GM23338 (cell line): ENCODE measurements around the gene DMWD. TPM values are rescaled to one million over a fixed set of nuclear protein-coding genes. Genes with fewer than 3 reads are reported as not detected.
A peak's percentile ranks its signal among the peaks of the same experiment; 100 is the strongest.

ENCODE experiments used
- ATAC-seq: fragments of 200-7000 bp; cut with Tn5 transposase; 3 replicates; pipeline ENCODE4 v1.9.1; 2020
- DNase-seq: peaks from one replicate; pipeline ENCODE4 v3.0.0-alpha.2; 2015; ENCODE audit warnings: low spot score
- H2AFZ ChIP-seq: fragments of 200-600 bp; sonication (generic); 2 replicates; pipeline ENCODE4 v1.8.0; 2016; ENCODE audit warnings: antibody characterized with exemption, mild to moderate bottlenecking, moderate library complexity
- H3F3A ChIP-seq: fragments of 200-600 bp; sonication (generic); replicated peaks from 2 replicates; pipeline ENCODE4 v1.8.0; 2017; ENCODE audit warnings: antibody characterized with exemption, mixed run types, low read depth
- H3K27ac ChIP-seq: fragments of 200-600 bp; sonication (generic); 2 replicates; pipeline ENCODE4 v1.6.1; 2016; ENCODE audit warnings: low read depth
- H3K27me3 ChIP-seq: fragments of 200-600 bp; sonication (generic); 2 replicates; pipeline ENCODE4 v1.8.0; 2016; ENCODE audit warnings: mild to moderate bottlenecking, mixed run types, moderate library complexity; ENCODE audit not compliant: insufficient read depth
- H3K36me3 ChIP-seq: fragments of 200-600 bp; sonication (generic); 2 replicates; pipeline ENCODE4 v1.8.0; 2016; ENCODE audit warnings: mild to moderate bottlenecking; ENCODE audit not compliant: insufficient read depth
- H3K4me1 ChIP-seq: fragments of 200-600 bp; sonication (generic); 2 replicates; pipeline ENCODE4 v1.8.0; 2016; ENCODE audit warnings: mild to moderate bottlenecking, moderate library complexity; ENCODE audit not compliant: insufficient read depth
- H3K4me2 ChIP-seq: fragments of 200-600 bp; sonication (generic); 2 replicates; pipeline ENCODE4 v1.7.1; 2017; ENCODE audit warnings: mixed run types
- H3K4me3 ChIP-seq: fragments of 200-600 bp; sonication (generic); 2 replicates; pipeline ENCODE4 v1.6.1; 2016; ENCODE audit warnings: mixed run types
- H3K79me2 ChIP-seq: fragments of 200-600 bp; sonication (generic); replicated peaks from 2 replicates; pipeline ENCODE4 v1.8.0; 2017; ENCODE audit warnings: mild to moderate bottlenecking; ENCODE audit not compliant: insufficient read depth
- H3K9me2 ChIP-seq: fragments of 200-600 bp; sonication (generic); 2 replicates; pipeline ENCODE4 v1.8.0; 2017; ENCODE audit not compliant: insufficient read depth
- H4K20me1 ChIP-seq: fragments of 200-600 bp; sonication (generic); replicated peaks from 2 replicates; pipeline ENCODE4 v1.8.0; 2017; ENCODE audit warnings: mild to moderate bottlenecking; ENCODE audit not compliant: insufficient read depth
- H3K27ac Mint-ChIP-seq: 2 replicates; pipeline ENCODE4 v1.8.0; 2020; ENCODE audit warnings: inconsistent platforms, mild to moderate bottlenecking, moderate library complexity, mixed read lengths
- H3K27me3 Mint-ChIP-seq: 3 replicates; pipeline ENCODE4 v1.8.0; 2022; ENCODE audit warnings: low read depth, mild to moderate bottlenecking, moderate library complexity, mixed read lengths, inconsistent platforms; ENCODE audit not compliant: insufficient read depth, poor library complexity
- H3K36me3 Mint-ChIP-seq: 3 replicates; pipeline ENCODE4 v1.8.0; 2021; ENCODE audit warnings: low read depth, mild to moderate bottlenecking, inconsistent platforms, moderate library complexity, mixed read lengths
- H3K4me1 Mint-ChIP-seq: 3 replicates; pipeline ENCODE4 v1.8.0; 2020; ENCODE audit warnings: mild to moderate bottlenecking, inconsistent platforms, mixed read lengths
- H3K4me3 Mint-ChIP-seq: 3 replicates; pipeline ENCODE4 v1.8.0; 2021; ENCODE audit warnings: moderate library complexity, mild to moderate bottlenecking, inconsistent platforms, mixed read lengths
- H3K9me3 Mint-ChIP-seq: 3 replicates; pipeline ENCODE4 v1.8.0; 2020; ENCODE audit warnings: moderate library complexity, mild to moderate bottlenecking, inconsistent platforms, mixed read lengths
- CREB1 ChIP-seq: fragments of 250-450 bp; sonication (Bioruptor Pico); IDR thresholded peaks from 2 replicates; pipeline ENCODE4 v1.5.0; 2020; ENCODE audit warnings: low read depth, mild to moderate bottlenecking, moderate library complexity
- CTCF ChIP-seq, 2 experiments: fragments of 200-600 bp in 1 of 2; sonication (generic) in 1 of 2; conservative IDR thresholded peaks; 2 replicates each; pipeline versions ENCODE4 v1.5.1 to v1.6.1; 2016 to 2017; ENCODE audit warnings: antibody characterized with exemption in 2 of 2, low read depth in 2 of 2, mild to moderate bottlenecking in 2 of 2, moderate library complexity in 1 of 2
- EZH2 ChIP-seq: fragments of 200-600 bp; sonication (generic); IDR thresholded peaks from one replicate; pipeline ENCODE4 v1.8.0; 2017; ENCODE audit warnings: antibody characterized with exemption, mild to moderate bottlenecking, low read depth; ENCODE audit not compliant: unreplicated experiment
- EZH2phosphoT487 ChIP-seq: fragments of 200-600 bp; sonication (generic); IDR thresholded peaks from one replicate; pipeline ENCODE4 v1.8.1; 2018; ENCODE audit warnings: antibody characterized with exemption; ENCODE audit not compliant: unreplicated experiment
- JUNB ChIP-seq: IDR thresholded peaks from one replicate; pipeline ENCODE4 v1.6.1; 2016; ENCODE audit warnings: antibody characterized with exemption; ENCODE audit not compliant: unreplicated experiment
- NANOG ChIP-seq: IDR thresholded peaks from 2 replicates; pipeline ENCODE4 v1.6.1; 2016; ENCODE audit warnings: antibody characterized with exemption, borderline replicate concordance
- REST ChIP-seq: IDR thresholded peaks from one replicate; pipeline ENCODE4 v1.6.1; 2018; ENCODE audit warnings: antibody characterized with exemption; ENCODE audit not compliant: unreplicated experiment
- ZNF331 ChIP-seq: fragments of 250-450 bp; sonication (Bioruptor Pico); IDR thresholded peaks from 2 replicates; pipeline ENCODE4 v1.5.0; 2020; ENCODE audit warnings: low read depth, mild to moderate bottlenecking, moderate library complexity
- polyA plus RNA-seq: library from polyadenylated mRNA; unstranded; fragments of >200 nt; fragmentation: Nextera tagmentation; extraction: Ambion mirVana; gene quantifications from 2 replicates; pipeline ENCODE4 v1.2.1, GENCODE V29; 2016
- total RNA-seq: library from RNA; depleted of rRNA; stranded (reverse); fragments of >200 nt; shearing (Covaris generic); gene quantifications from 2 replicates; pipeline ENCODE4 v1.2.3, GENCODE V29; 2014

The DMWD gene
- total and polyA plus RNA-seq, 2 experiments from 2014 or later = 12.1 to 45.6 TPM

- no peak overlapping the region for H3K27ac Mint-ChIP-seq
- Histone ChIP-seq H3F3A (peaks cover 6% of the 10 kb centered on the region; the same call in 1 of the 2 replicates), H3K4me3 (no peak overlapping the region), H3K4me2 (no peak overlapping the region), H3K27me3 (no peaks in the 10 kb centered on the region), H3K36me3 (peaks cover 8% of the 10 kb centered on the region), H3K4me1 (no peaks in the 10 kb centered on the region), H3K9me2 (no peaks in the 10 kb centered on the region), H2AFZ (no peak overlapping the region), H4K20me1 (no peaks in the 10 kb centered on the region; the same call in 1 of the 2 replicates), H3K79me2 (no peaks in the 10 kb centered on the region), H3K27ac (no peak overlapping the region)
- ATAC-seq (peak; percentile 63), DNase-seq (peak; percentile 36)
- H3K4me1 Mint-ChIP-seq = no peaks in the 10 kb centered on the region; the same call in 2 of the 3 replicates
- peaks cover 17% of the 10 kb centered on the region for H3K27me3 Mint-ChIP-seq
- H3K9me3 Mint-ChIP-seq = no peaks in the 10 kb centered on the region
- peaks cover 93% of the 10 kb centered on the region for H3K36me3 Mint-ChIP-seq
- TF ChIP-seq CREB1 (CRISPR knock-in tag) (no peak), EZH2 (no peak), NANOG (no peak), REST (no peak), CTCF (conservative IDR thresholded peaks at IDR 0.05; ENCODE audit: low read depth in 2 of 2) (peak in 1 of 2 experiments; percentile 6; a peak in 1 of 4 replicates), ZNF331 (CRISPR knock-in tag) (no peak), JUNB (no peak)
- no peak overlapping the region for H3K4me3 Mint-ChIP-seq
These were observed 34.9 kb upstream of the DMWD start for GRCh38 chr19:45827459-45828093.

GRCh38 chr19:45826934-45827333 lies 34.3 kb upstream of the DMWD start:
- H3K9me3 Mint-ChIP-seq = no peaks in the 10 kb centered on the region
- H3K4me3 Mint-ChIP-seq = no peak overlapping the region
- TF ChIP-seq CREB1 (CRISPR knock-in tag) (no peak), REST (no peak), EZH2phosphoT487 (no peak)

More at GRCh38 chr19:45826934-45827333, 34.3 kb upstream of the DMWD start:
- Histone ChIP-seq H4K20me1 (no peaks in the 10 kb centered on the region; the same call in 1 of the 2 replicates), H2AFZ (no peak overlapping the region), H3K36me3 (peaks cover 8% of the 10 kb centered on the region), H3K27ac (no peak overlapping the region), H3K27me3 (no peaks in the 10 kb centered on the region), H3K79me2 (no peaks in the 10 kb centered on the region), H3K4me1 (no peaks in the 10 kb centered on the region), H3K4me3 (no peak overlapping the region), H3F3A (peaks cover 6% of the 10 kb centered on the region; the same call in 1 of the 2 replicates), H3K4me2 (no peak overlapping the region), H3K9me2 (no peaks in the 10 kb centered on the region)
- H3K27me3 Mint-ChIP-seq = peaks cover 18% of the 10 kb centered on the region
- peaks cover 87% of the 10 kb centered on the region for H3K36me3 Mint-ChIP-seq
- no peaks in the 10 kb centered on the region; the same call in 2 of the 3 replicates for H3K4me1 Mint-ChIP-seq
- H3K27ac Mint-ChIP-seq = no peak overlapping the region
- DNase-seq (no peak), ATAC-seq (no peak)
